ENCODE results near the gene ZDHHC11B. TPM values are rescaled to one million over a fixed set of nuclear protein-coding genes. Genes with fewer than 3 reads are reported as not detected.
"Not testable (repeated sequence)": the region's sequence is repeated elsewhere in the genome, so short reads cannot be mapped to it uniquely, and the experiment has no call there.

Gene ZDHHC11B
- total RNA-seq, 1 donor from 2014 or later: 0.09 TPM

GRCh38 chr5:708848-709517 is 75.5 kb downstream of the ZDHHC11B start:
- H3K27ac Mint-ChIP-seq; H3K4me1 Mint-ChIP-seq; ATAC-seq (ENCODE audit: low read depth); H3K9me3 Mint-ChIP-seq; POLR2A ChIA-PET; H3K4me3 Mint-ChIP-seq; DNase-seq; CTCF ChIA-PET; H3K36me3 Mint-ChIP-seq (ENCODE audit: low read depth); intact Hi-C loops (cut with micrococcal nuclease): not testable (repeated sequence)
- H3K27me3 Mint-ChIP-seq: peaks cover 10% of the 10 kb centered on the region

- ATAC-seq (ENCODE audit: low read depth); H3K36me3 Mint-ChIP-seq (ENCODE audit: low read depth); H3K27ac Mint-ChIP-seq; H3K4me3 Mint-ChIP-seq; intact Hi-C loops (cut with micrococcal nuclease); DNase-seq; H3K4me1 Mint-ChIP-seq; CTCF ChIA-PET; POLR2A ChIA-PET; H3K9me3 Mint-ChIP-seq: not testable (repeated sequence)
- peaks cover 10% of the 10 kb centered on the region for H3K27me3 Mint-ChIP-seq
Measured at GRCh38 chr5:708374-708773, 76.2 kb downstream of the ZDHHC11B start.

GRCh38 chr5:706127-706526 is 78.4 kb downstream of the ZDHHC11B start:
- H3K27ac Mint-ChIP-seq; DNase-seq; ATAC-seq (ENCODE audit: low read depth); H3K4me3 Mint-ChIP-seq; POLR2A ChIA-PET; H3K9me3 Mint-ChIP-seq; H3K4me1 Mint-ChIP-seq; CTCF ChIA-PET; intact Hi-C loops (cut with micrococcal nuclease); H3K36me3 Mint-ChIP-seq (ENCODE audit: low read depth): not testable (repeated sequence)
- peaks cover 11% of the 10 kb centered on the region for H3K27me3 Mint-ChIP-seq

GRCh38 chr5:696753-697702 is 87.5 kb downstream of the ZDHHC11B start:
- H3K4me3 Mint-ChIP-seq; intact Hi-C loops (cut with micrococcal nuclease); H3K4me1 Mint-ChIP-seq; H3K36me3 Mint-ChIP-seq (ENCODE audit: low read depth); DNase-seq; CTCF ChIA-PET; POLR2A ChIA-PET; ATAC-seq (ENCODE audit: low read depth); H3K27me3 Mint-ChIP-seq; H3K27ac Mint-ChIP-seq; H3K9me3 Mint-ChIP-seq: not testable (repeated sequence)

- H3K9me3 Mint-ChIP-seq; H3K4me1 Mint-ChIP-seq; H3K4me3 Mint-ChIP-seq; CTCF ChIA-PET; H3K36me3 Mint-ChIP-seq (ENCODE audit: low read depth); intact Hi-C loops (cut with micrococcal nuclease); ATAC-seq (ENCODE audit: low read depth); H3K27ac Mint-ChIP-seq; DNase-seq; H3K27me3 Mint-ChIP-seq; POLR2A ChIA-PET: not testable (repeated sequence)
Measured at GRCh38 chr5:696191-696590, 88.3 kb downstream of the ZDHHC11B start.

- H3K27me3 Mint-ChIP-seq; ATAC-seq (ENCODE audit: low read depth); H3K36me3 Mint-ChIP-seq (ENCODE audit: low read depth); DNase-seq; intact Hi-C loops (cut with micrococcal nuclease); POLR2A ChIA-PET; CTCF ChIA-PET; H3K4me3 Mint-ChIP-seq; H3K27ac Mint-ChIP-seq; H3K9me3 Mint-ChIP-seq; H3K4me1 Mint-ChIP-seq: not testable (repeated sequence)
Measured at GRCh38 chr5:695475-695874, 89.1 kb downstream of the ZDHHC11B start.

GRCh38 chr5:694042-694431 is 90.5 kb downstream of the ZDHHC11B start:
- POLR2A ChIA-PET; H3K27ac Mint-ChIP-seq; H3K4me3 Mint-ChIP-seq; DNase-seq; ATAC-seq (ENCODE audit: low read depth); H3K36me3 Mint-ChIP-seq (ENCODE audit: low read depth); H3K9me3 Mint-ChIP-seq; CTCF ChIA-PET; H3K4me1 Mint-ChIP-seq; H3K27me3 Mint-ChIP-seq: not testable (repeated sequence)
- intact Hi-C loops (cut with micrococcal nuclease): loop anchor here (5.0 kb wide), 1 partner anchor 82 kb away; the partner anchor contains the start of gene CEP72

GRCh38 chr5:693271-694041 is 91.1 kb downstream of the ZDHHC11B start, which contains the start of gene TPPP:
TSS of gene TPPP (minus strand) at chr5:693352. CDS start at chr5:678060, 15,292 bp downstream.
- not testable (repeated sequence) for H3K27me3 Mint-ChIP-seq, H3K27ac Mint-ChIP-seq

GRCh38 chr5:692529-693041 is 91.9 kb downstream of the ZDHHC11B start:
- intact Hi-C loops (cut with micrococcal nuclease): loop anchor here (2.0 to 5.0 kb wide), 2 partner anchors 80 to 92 kb away; partner anchors contain the start of genes CEP72 and ZDHHC11B
- H3K36me3 Mint-ChIP-seq (ENCODE audit: low read depth); DNase-seq; H3K27ac Mint-ChIP-seq; H3K9me3 Mint-ChIP-seq; H3K27me3 Mint-ChIP-seq; POLR2A ChIA-PET; CTCF ChIA-PET; H3K4me1 Mint-ChIP-seq; ATAC-seq (ENCODE audit: low read depth): not testable (repeated sequence)
- H3K4me3 Mint-ChIP-seq: peak overlapping the region; percentile 1

More at GRCh38 chr5:693271-694041, 91.1 kb downstream of the ZDHHC11B start, which contains the start of gene TPPP:
- H3K4me3 Mint-ChIP-seq: peak within 1 kb of the TSS; percentile 1
- intact Hi-C loops (cut with micrococcal nuclease): loop anchor here (2.0 to 5.0 kb wide), 2 partner anchors 81 to 91 kb away; partner anchors contain the start of genes CEP72 and ZDHHC11B
- H3K4me1 Mint-ChIP-seq; H3K9me3 Mint-ChIP-seq; POLR2A ChIA-PET; CTCF ChIA-PET; H3K36me3 Mint-ChIP-seq (ENCODE audit: low read depth): not testable (repeated sequence)
- peak; percentile 96 for ATAC-seq (ENCODE audit: low read depth)
- peak; percentile 77 for DNase-seq
